HL-60 (cell line): ENCODE measurements around the gene KLRD1.

ENCODE experiments used
- DNase-seq, 2 experiments: peaks; one replicate each; pipeline ENCODE4 v3.0.0-alpha.2; 2010 to 2020; ENCODE audit warnings: low read depth in 1 of 2, low spot score in 1 of 2
- H3K27ac ChIP-seq: fragments of 250-450 bp; sonication (Bioruptor Pico); replicated peaks from 2 replicates; pipeline ENCODE4 v1.5.1; 2020; ENCODE audit warnings: mild to moderate bottlenecking, moderate library complexity
- H3K27me3 ChIP-seq: fragments of 250-450 bp; sonication (Bioruptor Pico); 2 replicates; pipeline ENCODE4 v1.5.1; 2021; ENCODE audit warnings: mild to moderate bottlenecking, moderate library complexity; ENCODE audit not compliant: insufficient read depth, poor library complexity, severe bottlenecking
- H3K4me3 ChIP-seq: replicated peaks from 2 replicates; pipeline ENCODE4 v1.5.1; 2011; ENCODE audit warnings: mild to moderate bottlenecking, control low read depth, low read length; ENCODE audit not compliant: insufficient read depth
- CTCF ChIP-seq: IDR thresholded peaks from one replicate; pipeline ENCODE4 v1.5.1; 2011; ENCODE audit warnings: low read length, control low read depth, inconsistent platforms; ENCODE audit not compliant: insufficient read depth
- GABPA ChIP-seq: IDR thresholded peaks from 2 replicates; pipeline ENCODE4 v1.6.1; 2012; ENCODE audit warnings: low read depth
- POLR2AphosphoS5 ChIP-seq: IDR thresholded peaks from 2 replicates; pipeline ENCODE4 v1.6.1; 2012; ENCODE audit warnings: low read depth
- REST ChIP-seq: IDR thresholded peaks from 2 replicates; pipeline ENCODE4 v1.6.1; 2012; ENCODE audit warnings: low read depth; ENCODE audit not compliant: insufficient replicate concordance
- SPI1 ChIP-seq: IDR thresholded peaks from 2 replicates; pipeline ENCODE4 v1.6.1; 2012; ENCODE audit warnings: low read depth, mild to moderate bottlenecking, borderline replicate concordance

KLRD1 gene

GRCh38 chr12:10276774-10277173 lies 30.9 kb upstream of the KLRD1 start:
- H3K27ac ChIP-seq: no peak overlapping the region
- H3K27me3 ChIP-seq: no peaks in the 10 kb centered on the region
- TF ChIP-seq SPI1 (no peak), GABPA (no peak), POLR2AphosphoS5 (no peak), REST (no peak), CTCF (no peak)
- H3K4me3 ChIP-seq: no peak overlapping the region
- no peak for DNase-seq

- no peaks in the 10 kb centered on the region for H3K27me3 ChIP-seq
- TF ChIP-seq GABPA (no peak), SPI1 (no peak), REST (no peak), POLR2AphosphoS5 (no peak)
- DNase-seq: no peak
- no peak overlapping the region for H3K27ac ChIP-seq
- no peak overlapping the region for H3K4me3 ChIP-seq
Observed at GRCh38 chr12:10278104-10278503, 29.6 kb upstream of the KLRD1 start.

GRCh38 chr12:10279937-10280336 lies 27.7 kb upstream of the KLRD1 start:
- TF ChIP-seq SPI1 (no peak), GABPA (no peak), REST (no peak), POLR2AphosphoS5 (no peak), CTCF (no peak)
- H3K4me3 ChIP-seq: no peak overlapping the region

GRCh38 chr12:10283027-10283426 lies 24.6 kb upstream of the KLRD1 start:
- TF ChIP-seq REST (no peak), GABPA (no peak), CTCF (no peak), POLR2AphosphoS5 (no peak), SPI1 (no peak)
- no peak overlapping the region for H3K4me3 ChIP-seq
- no peak overlapping the region for H3K27ac ChIP-seq
- no peaks in the 10 kb centered on the region for H3K27me3 ChIP-seq
- no peak for DNase-seq

More at GRCh38 chr12:10279937-10280336, 27.7 kb upstream of the KLRD1 start:
- no peak for DNase-seq
- Histone ChIP-seq H3K27me3 (no peaks in the 10 kb centered on the region), H3K27ac (no peak overlapping the region)
